ENCODE results near the gene ZRANB1.
"Not testable (repeated sequence)": the region's sequence is repeated elsewhere in the genome, so short reads cannot be mapped to it uniquely, and the experiment has no call there.

The ZRANB1 gene

GRCh38 chr10:124966008-124966407 lies 24.1 kb downstream of the ZRANB1 start:
- DNase-seq (ENCODE audit: low read depth), result no peak

- DNase-seq (ENCODE audit: low read depth), result no peak
Measured at GRCh38 chr10:124967255-124967654, 25.3 kb downstream of the ZRANB1 start.

- no peak for DNase-seq (ENCODE audit: low read depth)
Measured at GRCh38 chr10:124971276-124971675, 29.4 kb downstream of the ZRANB1 start.

GRCh38 chr10:124972637-124973036 lies 30.7 kb downstream of the ZRANB1 start:
- DNase-seq (ENCODE audit: low read depth), result no peak

- DNase-seq (ENCODE audit: low read depth), result no peak
Measured at GRCh38 chr10:124974131-124974530, 32.2 kb downstream of the ZRANB1 start.

GRCh38 chr10:124975977-124976514 lies 34.1 kb downstream of the ZRANB1 start:
- no peak for DNase-seq (ENCODE audit: low read depth)

- DNase-seq (ENCODE audit: low read depth), result no peak
Measured at GRCh38 chr10:124977161-124977560, 35.2 kb downstream of the ZRANB1 start.

GRCh38 chr10:124977648-124978375 lies 35.9 kb downstream of the ZRANB1 start:
- DNase-seq (ENCODE audit: low read depth), result no peak

- no peak for DNase-seq (ENCODE audit: low read depth)
Measured at GRCh38 chr10:124978376-124978725, 36.4 kb downstream of the ZRANB1 start.

- DNase-seq (ENCODE audit: low read depth), result no peak
Measured at GRCh38 chr10:124983321-124983720, 41.4 kb downstream of the ZRANB1 start.

GRCh38 chr10:124984376-124984775 lies 42.5 kb downstream of the ZRANB1 start:
- no peak for DNase-seq (ENCODE audit: low read depth)

GRCh38 chr10:124985162-124985561 lies 43.2 kb downstream of the ZRANB1 start:
- no peak for DNase-seq (ENCODE audit: low read depth)

- no peak for DNase-seq (ENCODE audit: low read depth)
Measured at GRCh38 chr10:124987788-124988187, 45.9 kb downstream of the ZRANB1 start.

GRCh38 chr10:124988753-124989152 lies 46.8 kb downstream of the ZRANB1 start:
- DNase-seq (ENCODE audit: low read depth), result not testable (repeated sequence)

- no peak for DNase-seq (ENCODE audit: low read depth)
Measured at GRCh38 chr10:124989526-124989925, 47.6 kb downstream of the ZRANB1 start.

GRCh38 chr10:124990671-124991625 lies 49.0 kb downstream of the ZRANB1 start:
- DNase-seq (ENCODE audit: low read depth), result no peak

- DNase-seq (ENCODE audit: low read depth), result no peak
Measured at GRCh38 chr10:124991835-124992234, 49.9 kb downstream of the ZRANB1 start.

GRCh38 chr10:124992462-124993344 lies 50.8 kb downstream of the ZRANB1 start:
- DNase-seq (ENCODE audit: low read depth), result peak; percentile 31

- DNase-seq (ENCODE audit: low read depth), result no peak
Measured at GRCh38 chr10:124993345-124993708, 51.4 kb downstream of the ZRANB1 start.

- DNase-seq (ENCODE audit: low read depth), result no peak
Measured at GRCh38 chr10:124993736-124994451, 52.0 kb downstream of the ZRANB1 start.

All from GM04503 (cell line).